Measurements from ENCODE around the gene MAP3K19. TPM values are rescaled to one million over a fixed set of nuclear protein-coding genes. Genes with fewer than 3 reads are reported as not detected.
"Not testable (repeated sequence)": the region's sequence is repeated elsewhere in the genome, so short reads cannot be mapped to it uniquely, and the experiment has no call there.

Gene MAP3K19
- total RNA-seq, 1 donor from 2014 or later: not detected

GRCh38 chr2:134967166-134967565 is 80.1 kb downstream of the MAP3K19 start:
- peaks cover 27% of the 10 kb centered on the region for H3K9me3 Mint-ChIP-seq
- H3K4me1 Mint-ChIP-seq (ENCODE audit: low read depth); intact Hi-C loops (cut with micrococcal nuclease); H3K4me3 Mint-ChIP-seq (ENCODE audit: low read depth); H3K27ac Mint-ChIP-seq; DNase-seq (ENCODE audit: low spot score); H3K27me3 Mint-ChIP-seq (ENCODE audit: low read depth): not testable (repeated sequence)
- peaks cover 12% of the 10 kb centered on the region for H3K36me3 Mint-ChIP-seq (ENCODE audit: low read depth)

DNA sequence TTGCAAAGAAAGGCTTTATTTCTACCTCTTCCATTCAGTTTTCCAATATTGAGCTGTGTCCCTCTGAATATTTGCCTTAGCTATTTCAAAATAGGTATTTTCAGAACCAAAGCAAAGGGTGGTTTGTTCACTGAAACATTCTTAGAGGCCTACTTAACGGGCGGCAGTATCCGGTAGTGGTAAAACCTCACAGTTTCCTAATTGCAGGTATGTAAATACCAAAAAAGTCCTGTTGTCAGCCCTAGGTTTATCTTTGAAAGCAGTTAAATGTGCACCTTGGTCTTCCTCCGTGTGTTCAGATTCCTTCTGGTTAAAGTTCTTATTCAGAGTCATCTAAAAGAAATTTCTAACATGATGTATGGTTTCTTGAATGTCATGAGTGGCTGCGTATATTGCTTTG is 89.8 kb downstream of the MAP3K19 start:
- Mint-ChIP-seq H3K4me1 (ENCODE audit: low read depth) (peaks cover 9% of the 10 kb centered on the region), H3K27ac (no peak overlapping the region), H3K36me3 (ENCODE audit: low read depth) (peaks cover 58% of the 10 kb centered on the region), H3K27me3 (ENCODE audit: low read depth) (no peaks in the 10 kb centered on the region), H3K4me3 (ENCODE audit: low read depth) (no peak overlapping the region), H3K9me3 (no peaks in the 10 kb centered on the region)
- no peak for DNase-seq (ENCODE audit: low spot score)
- intact Hi-C loops (cut with micrococcal nuclease): no loop called here

DNA sequence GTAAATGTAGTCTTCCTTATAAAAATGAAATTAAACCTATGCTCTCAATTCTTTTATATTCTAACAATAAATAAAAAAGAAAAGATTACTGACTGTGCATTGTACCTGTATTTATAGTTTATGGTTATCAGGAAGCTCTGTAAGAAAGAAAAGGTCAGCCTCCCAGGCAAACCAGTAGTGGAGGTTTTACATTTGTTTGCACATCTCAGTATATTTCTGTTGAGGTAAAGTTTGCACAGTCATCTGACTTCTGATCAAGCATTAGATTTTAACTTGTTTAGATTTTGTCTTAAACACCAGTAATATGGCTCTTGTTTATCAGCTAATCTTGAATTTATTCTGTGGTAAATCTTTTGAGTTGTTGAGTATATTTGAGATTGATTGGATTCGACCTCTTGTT is 91.5 kb downstream of the MAP3K19 start:
- Mint-ChIP-seq H3K9me3 (no peaks in the 10 kb centered on the region), H3K27me3 (ENCODE audit: low read depth) (no peaks in the 10 kb centered on the region), H3K36me3 (ENCODE audit: low read depth) (peaks cover 68% of the 10 kb centered on the region), H3K4me3 (ENCODE audit: low read depth) (no peak overlapping the region), H3K27ac (no peak overlapping the region), H3K4me1 (ENCODE audit: low read depth) (peaks cover 13% of the 10 kb centered on the region)
- intact Hi-C loops (cut with micrococcal nuclease): no loop called here
- no peak for DNase-seq (ENCODE audit: low spot score)

DNA sequence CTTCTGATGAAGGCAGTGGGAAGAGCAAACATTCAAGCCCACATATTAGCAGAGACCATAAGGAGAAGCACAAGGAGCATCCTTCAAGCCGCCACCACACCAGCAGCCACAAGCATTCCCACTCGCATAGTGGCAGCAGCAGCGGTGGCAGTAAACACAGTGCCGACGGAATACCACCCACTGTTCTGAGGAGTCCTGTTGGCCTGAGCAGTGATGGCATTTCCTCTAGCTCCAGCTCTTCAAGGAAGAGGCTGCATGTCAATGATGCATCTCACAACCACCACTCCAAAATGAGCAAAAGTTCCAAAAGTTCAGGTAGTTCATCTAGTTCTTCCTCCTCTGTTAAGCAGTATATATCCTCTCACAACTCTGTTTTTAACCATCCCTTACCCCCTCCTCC is 93.2 kb downstream of the MAP3K19 start:
- no peak for DNase-seq (ENCODE audit: low spot score)
- H3K27ac Mint-ChIP-seq: no peak overlapping the region
- peaks cover 75% of the 10 kb centered on the region for H3K36me3 Mint-ChIP-seq (ENCODE audit: low read depth)
- H3K27me3 Mint-ChIP-seq (ENCODE audit: low read depth): no peaks in the 10 kb centered on the region
- intact Hi-C loops (cut with micrococcal nuclease): no loop called here
- H3K4me3 Mint-ChIP-seq (ENCODE audit: low read depth): no peak overlapping the region
- no peaks in the 10 kb centered on the region for H3K9me3 Mint-ChIP-seq
- peaks cover 23% of the 10 kb centered on the region for H3K4me1 Mint-ChIP-seq (ENCODE audit: low read depth)

DNA sequence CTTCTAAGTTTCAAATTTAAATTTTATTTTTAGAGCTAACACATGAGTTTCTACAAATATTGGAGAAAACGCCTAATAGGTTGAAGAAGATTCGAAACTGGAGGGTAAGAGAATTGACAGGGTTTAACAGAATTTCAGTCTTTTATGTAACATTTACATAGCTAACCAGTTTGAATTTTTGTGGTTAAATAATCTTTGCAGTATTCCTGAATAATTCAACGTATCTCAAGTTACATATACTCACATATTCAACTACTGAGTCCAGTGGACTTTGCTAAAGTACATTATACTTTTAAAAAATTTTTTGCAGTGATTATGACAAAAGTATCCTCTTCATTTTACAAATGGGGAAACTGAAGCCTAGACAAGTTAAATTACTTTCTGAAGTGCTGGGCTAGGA is 94.6 kb downstream of the MAP3K19 start:
- H3K36me3 Mint-ChIP-seq (ENCODE audit: low read depth): peaks cover 74% of the 10 kb centered on the region
- DNase-seq (ENCODE audit: low spot score): no peak
- no peak overlapping the region for H3K27ac Mint-ChIP-seq
- H3K4me1 Mint-ChIP-seq (ENCODE audit: low read depth): peaks cover 24% of the 10 kb centered on the region
- no peaks in the 10 kb centered on the region for H3K9me3 Mint-ChIP-seq
- intact Hi-C loops (cut with micrococcal nuclease): no loop called here
- H3K4me3 Mint-ChIP-seq (ENCODE audit: low read depth): no peak overlapping the region
- H3K27me3 Mint-ChIP-seq (ENCODE audit: low read depth): no peaks in the 10 kb centered on the region

DNA sequence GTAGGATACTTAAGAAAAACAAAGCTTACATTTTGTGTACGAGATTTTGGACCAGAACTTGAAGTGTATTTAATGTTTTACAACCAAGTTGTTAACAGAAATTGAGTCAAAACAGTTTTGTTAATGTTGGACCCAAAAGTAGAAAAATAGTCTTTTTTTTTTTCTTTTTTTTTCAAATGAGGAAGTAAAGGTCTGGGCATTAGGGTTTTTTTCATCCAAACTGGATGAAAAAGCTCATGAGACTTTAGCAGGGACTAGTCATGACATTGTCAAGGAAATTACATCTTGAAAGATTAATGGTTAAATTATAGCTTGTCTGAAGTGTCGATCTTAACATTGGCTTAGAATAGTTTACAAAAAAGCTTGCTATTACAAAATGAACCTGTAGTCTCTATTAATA is 96.4 kb downstream of the MAP3K19 start:
- intact Hi-C loops (cut with micrococcal nuclease): no loop called here
- Mint-ChIP-seq H3K36me3 (ENCODE audit: low read depth) (peaks cover 74% of the 10 kb centered on the region), H3K27ac (no peak overlapping the region), H3K4me1 (ENCODE audit: low read depth) (peaks cover 25% of the 10 kb centered on the region), H3K27me3 (ENCODE audit: low read depth) (no peaks in the 10 kb centered on the region), H3K9me3 (no peaks in the 10 kb centered on the region), H3K4me3 (ENCODE audit: low read depth) (no peak overlapping the region)
- no peak for DNase-seq (ENCODE audit: low spot score)

- Mint-ChIP-seq H3K27me3 (ENCODE audit: low read depth) (no peaks in the 10 kb centered on the region), H3K27ac (peak overlapping the region; percentile 12), H3K4me3 (ENCODE audit: low read depth) (no peak overlapping the region), H3K9me3 (no peaks in the 10 kb centered on the region), H3K36me3 (ENCODE audit: low read depth) (peaks cover 76% of the 10 kb centered on the region), H3K4me1 (ENCODE audit: low read depth) (peaks cover 25% of the 10 kb centered on the region)
- DNase-seq (ENCODE audit: low spot score): no peak
- intact Hi-C loops (cut with micrococcal nuclease): no loop called here
These were observed 97.1 kb downstream of the MAP3K19 start for GRCh38 chr2:134949981-134950708.

- H3K27ac Mint-ChIP-seq: no peak overlapping the region
- intact Hi-C loops (cut with micrococcal nuclease): no loop called here
These were observed 101.2 kb downstream of the MAP3K19 start for GRCh38 chr2:134946073-134946472.

GRCh38 chr2:134944975-134945374 is 102.3 kb downstream of the MAP3K19 start:
- H3K27me3 Mint-ChIP-seq (ENCODE audit: low read depth): no peaks in the 10 kb centered on the region
- intact Hi-C loops (cut with micrococcal nuclease): no loop called here
- H3K4me3 Mint-ChIP-seq (ENCODE audit: low read depth): no peak overlapping the region
- no peaks in the 10 kb centered on the region for H3K9me3 Mint-ChIP-seq
- peaks cover 16% of the 10 kb centered on the region for H3K4me1 Mint-ChIP-seq (ENCODE audit: low read depth)
- peaks cover 75% of the 10 kb centered on the region for H3K36me3 Mint-ChIP-seq (ENCODE audit: low read depth)
- no peak for DNase-seq (ENCODE audit: low spot score)
- no peak overlapping the region for H3K27ac Mint-ChIP-seq

More at GRCh38 chr2:134946073-134946472, 101.2 kb downstream of the MAP3K19 start:
- Mint-ChIP-seq H3K4me1 (ENCODE audit: low read depth) (peaks cover 22% of the 10 kb centered on the region), H3K36me3 (ENCODE audit: low read depth) (peaks cover 75% of the 10 kb centered on the region), H3K4me3 (ENCODE audit: low read depth) (no peak overlapping the region), H3K27me3 (ENCODE audit: low read depth) (no peaks in the 10 kb centered on the region), H3K9me3 (no peaks in the 10 kb centered on the region)
- no peak for DNase-seq (ENCODE audit: low spot score)

GRCh38 chr2:134943540-134943939 is 103.7 kb downstream of the MAP3K19 start:
- H3K27me3 Mint-ChIP-seq (ENCODE audit: low read depth): no peaks in the 10 kb centered on the region
- intact Hi-C loops (cut with micrococcal nuclease): loop anchor here (2.0 kb wide), 1 partner anchor 25 kb away; the partner anchor contains the start of gene CCNT2
- peaks cover 71% of the 10 kb centered on the region for H3K36me3 Mint-ChIP-seq (ENCODE audit: low read depth)
- H3K4me3 Mint-ChIP-seq (ENCODE audit: low read depth): no peak overlapping the region
- peaks cover 16% of the 10 kb centered on the region for H3K4me1 Mint-ChIP-seq (ENCODE audit: low read depth)
- no peak overlapping the region for H3K27ac Mint-ChIP-seq
- no peak for DNase-seq (ENCODE audit: low spot score)
- H3K9me3 Mint-ChIP-seq: no peaks in the 10 kb centered on the region

DNA sequence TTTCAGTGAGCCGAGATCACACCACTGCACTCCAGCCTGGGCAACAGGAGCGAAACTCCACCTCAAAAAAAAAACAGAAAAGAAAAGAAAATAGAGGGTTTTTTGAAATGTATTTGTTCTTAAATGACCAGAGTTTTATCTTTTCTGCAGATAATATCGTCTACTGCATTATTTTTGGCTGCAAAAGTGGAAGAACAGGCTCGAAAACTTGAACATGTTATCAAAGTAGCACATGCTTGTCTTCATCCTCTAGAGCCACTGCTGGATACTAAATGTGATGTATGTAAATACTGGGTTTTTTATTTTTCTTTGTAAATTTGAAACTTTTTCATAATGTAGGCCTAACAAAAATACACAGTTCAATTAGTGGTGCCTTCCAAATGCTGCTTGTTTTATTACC is 110.6 kb downstream of the MAP3K19 start:
- no peaks in the 10 kb centered on the region for H3K27me3 Mint-ChIP-seq (ENCODE audit: low read depth)
- H3K36me3 Mint-ChIP-seq (ENCODE audit: low read depth): peaks cover 50% of the 10 kb centered on the region
- no peak overlapping the region for H3K27ac Mint-ChIP-seq
- H3K4me1 Mint-ChIP-seq (ENCODE audit: low read depth): peaks cover 38% of the 10 kb centered on the region
- no peak for DNase-seq (ENCODE audit: low spot score)
- no peak overlapping the region for H3K4me3 Mint-ChIP-seq (ENCODE audit: low read depth)
- no peaks in the 10 kb centered on the region for H3K9me3 Mint-ChIP-seq
- intact Hi-C loops (cut with micrococcal nuclease): no loop called here

- H3K4me3 Mint-ChIP-seq (ENCODE audit: low read depth): no peak overlapping the region
- intact Hi-C loops (cut with micrococcal nuclease): no loop called here
- no peak for DNase-seq (ENCODE audit: low spot score)
- no peaks in the 10 kb centered on the region for H3K9me3 Mint-ChIP-seq
- peaks cover 42% of the 10 kb centered on the region for H3K4me1 Mint-ChIP-seq (ENCODE audit: low read depth)
- no peaks in the 10 kb centered on the region for H3K27me3 Mint-ChIP-seq (ENCODE audit: low read depth)
- H3K36me3 Mint-ChIP-seq (ENCODE audit: low read depth): peaks cover 48% of the 10 kb centered on the region
- no peak overlapping the region for H3K27ac Mint-ChIP-seq
These were observed 112.6 kb downstream of the MAP3K19 start for GRCh38 chr2:134934641-134935040.

- H3K36me3 Mint-ChIP-seq (ENCODE audit: low read depth): peaks cover 47% of the 10 kb centered on the region
- intact Hi-C loops (cut with micrococcal nuclease): no loop called here
- H3K27ac Mint-ChIP-seq: no peak overlapping the region
- peaks cover 42% of the 10 kb centered on the region for H3K4me1 Mint-ChIP-seq (ENCODE audit: low read depth)
- DNase-seq (ENCODE audit: low spot score): no peak
- H3K27me3 Mint-ChIP-seq (ENCODE audit: low read depth): no peaks in the 10 kb centered on the region
- no peak overlapping the region for H3K4me3 Mint-ChIP-seq (ENCODE audit: low read depth)
- no peaks in the 10 kb centered on the region for H3K9me3 Mint-ChIP-seq
These were observed 113.1 kb downstream of the MAP3K19 start for GRCh38 chr2:134934150-134934549.
